Measurements from ENCODE around the gene TEX47.

TEX47 gene

GRCh38 chr7:88795553-88795952 lies at the start of gene TEX47:
TSS of gene TEX47 (minus strand) at chr7:88795737. CDS start at chr7:88794942, 795 bp downstream.
- H3K4me1 ChIP-seq = no peaks in the 10 kb centered on the region
- peak within 1 kb of the TSS in 2 of 11 experiments; percentile 3 to 20; a peak in 1 of 22 replicates for H3K4me2 ChIP-seq
- H3K4me3 ChIP-seq = no peak within 1 kb of the TSS
- H4K20me1 ChIP-seq = no peaks in the 10 kb centered on the region
- no peaks in the 10 kb centered on the region for H3K36me3 ChIP-seq
- no peaks in the 10 kb centered on the region for H3K9me3 ChIP-seq (replicated peaks in 1 of 11)
- no peak within 1 kb of the TSS for H3K9ac ChIP-seq
- H3K27ac ChIP-seq = no peak within 1 kb of the TSS
- no peaks in the 10 kb centered on the region for H3K27me3 ChIP-seq
- no peak for TF ChIP-seq Cebpa-rat (IDR thresholded peaks at IDR 0.05)

GRCh38 chr7:88845091-88845490 lies 49.6 kb upstream of the TEX47 start:
- H3K4me1 ChIP-seq = no peaks in the 10 kb centered on the region
- H3K36me3 ChIP-seq = no peaks in the 10 kb centered on the region
- no peak overlapping the region for H3K4me3 ChIP-seq
- no peak overlapping the region for H3K4me2 ChIP-seq
- H3K27ac ChIP-seq = no peak overlapping the region
- TF ChIP-seq Cebpa-rat (IDR thresholded peaks at IDR 0.05) = no peak
- H3K9me3 ChIP-seq (replicated peaks in 1 of 11) = no peaks in the 10 kb centered on the region
- H3K27me3 ChIP-seq = no peaks in the 10 kb centered on the region
- no peak overlapping the region for H3K9ac ChIP-seq
- no peaks in the 10 kb centered on the region for H4K20me1 ChIP-seq

GRCh38 chr7:88842201-88842600 lies 46.7 kb upstream of the TEX47 start:
- Histone ChIP-seq H3K4me1 (no peaks in the 10 kb centered on the region), H3K4me3 (no peak overlapping the region), H3K9me3 (replicated peaks in 1 of 11) (no peaks in the 10 kb centered on the region), H3K27ac (no peak overlapping the region), H4K20me1 (no peaks in the 10 kb centered on the region), H3K36me3 (no peaks in the 10 kb centered on the region), H3K27me3 (no peaks in the 10 kb centered on the region), H3K4me2 (no peak overlapping the region), H3K9ac (no peak overlapping the region)
- no peak for TF ChIP-seq Cebpa-rat (IDR thresholded peaks at IDR 0.05)

DNA sequence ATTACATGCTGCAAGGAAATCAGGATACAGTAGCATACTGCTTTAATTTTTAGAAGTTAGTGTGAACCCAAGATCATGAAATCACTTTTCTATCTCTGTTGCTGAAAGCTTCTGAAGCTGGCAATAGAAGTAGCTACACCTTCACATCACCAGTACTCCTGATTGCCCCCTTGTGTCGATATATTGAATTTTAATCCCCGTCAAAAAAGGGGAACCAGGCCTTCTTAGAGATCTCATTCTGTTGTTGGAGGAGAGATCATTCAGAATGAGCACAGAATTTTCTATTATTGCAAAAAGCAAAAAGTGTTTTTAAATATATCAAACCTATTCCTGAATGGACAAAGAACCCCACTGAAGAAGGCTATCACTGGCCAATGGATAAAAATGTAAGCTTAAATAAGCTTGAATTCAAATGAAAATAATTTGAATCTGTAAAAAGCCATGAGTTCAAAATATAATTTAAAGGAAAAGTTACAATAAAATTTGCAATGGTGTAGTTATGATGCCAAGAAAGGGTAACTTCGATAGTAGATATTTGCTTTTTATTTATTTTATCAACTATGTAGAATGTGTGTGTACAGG lies 39.7 kb upstream of the TEX47 start:
- no peaks in the 10 kb centered on the region for H3K27me3 ChIP-seq
- no peak overlapping the region for H3K9ac ChIP-seq
- no peaks in the 10 kb centered on the region for H3K36me3 ChIP-seq
- H3K27ac ChIP-seq = no peak overlapping the region
- H3K9me3 ChIP-seq (replicated peaks in 1 of 11) = no peaks in the 10 kb centered on the region
- no peak for TF ChIP-seq Cebpa-rat (IDR thresholded peaks at IDR 0.05)
- no peaks in the 10 kb centered on the region for H3K4me1 ChIP-seq
- no peak overlapping the region for H3K4me3 ChIP-seq
- no peak overlapping the region for H3K4me2 ChIP-seq
- no peaks in the 10 kb centered on the region for H4K20me1 ChIP-seq

GRCh38 chr7:88826222-88826621 lies 30.7 kb upstream of the TEX47 start:
- no peaks in the 10 kb centered on the region for H3K36me3 ChIP-seq
- H3K4me1 ChIP-seq = no peaks in the 10 kb centered on the region
- H3K4me2 ChIP-seq = no peak overlapping the region
- H3K27me3 ChIP-seq = no peaks in the 10 kb centered on the region
- H3K27ac ChIP-seq = no peak overlapping the region
- H3K4me3 ChIP-seq = no peak overlapping the region
- no peaks in the 10 kb centered on the region for H4K20me1 ChIP-seq
- no peak overlapping the region for H3K9ac ChIP-seq
- peaks cover 0 to 14% (median 0%) of the 10 kb centered on the region in 11 experiments; a peak in 6 of 22 replicates for H3K9me3 ChIP-seq (replicated peaks in 1 of 11)
- TF ChIP-seq Cebpa-rat (IDR thresholded peaks at IDR 0.05) = no peak

DNA sequence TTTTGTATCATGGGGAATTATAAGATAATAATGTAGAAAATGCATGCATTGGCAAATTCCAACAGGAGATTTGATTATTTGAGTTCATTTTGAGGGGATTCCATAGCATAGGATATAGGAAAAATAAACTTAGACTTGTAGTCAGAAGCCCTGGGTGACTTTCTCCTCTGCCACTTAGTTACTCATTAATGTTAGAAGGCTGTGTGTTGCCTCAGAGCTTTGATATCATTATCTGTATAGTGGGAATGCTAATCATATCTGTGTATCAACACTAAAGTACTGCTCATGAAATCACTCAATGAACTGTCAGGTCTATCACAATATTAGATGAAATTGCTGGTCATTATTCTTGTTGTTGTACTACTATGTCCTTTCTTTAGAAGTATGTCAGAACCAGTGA lies 23.0 kb upstream of the TEX47 start:
- no peak for TF ChIP-seq Cebpa-rat (IDR thresholded peaks at IDR 0.05)
- no peaks in the 10 kb centered on the region for H3K27me3 ChIP-seq
- no peaks in the 10 kb centered on the region for H3K36me3 ChIP-seq
- peaks cover 0 to 2% (median 0%) of the 10 kb centered on the region in 11 experiments; a peak in 1 of 22 replicates for H3K9me3 ChIP-seq (replicated peaks in 1 of 11)
- no peaks in the 10 kb centered on the region for H4K20me1 ChIP-seq
- no peak overlapping the region for H3K27ac ChIP-seq
- H3K4me3 ChIP-seq = no peak overlapping the region
- no peak overlapping the region for H3K4me2 ChIP-seq
- H3K9ac ChIP-seq = no peak overlapping the region
- H3K4me1 ChIP-seq = no peaks in the 10 kb centered on the region

DNA sequence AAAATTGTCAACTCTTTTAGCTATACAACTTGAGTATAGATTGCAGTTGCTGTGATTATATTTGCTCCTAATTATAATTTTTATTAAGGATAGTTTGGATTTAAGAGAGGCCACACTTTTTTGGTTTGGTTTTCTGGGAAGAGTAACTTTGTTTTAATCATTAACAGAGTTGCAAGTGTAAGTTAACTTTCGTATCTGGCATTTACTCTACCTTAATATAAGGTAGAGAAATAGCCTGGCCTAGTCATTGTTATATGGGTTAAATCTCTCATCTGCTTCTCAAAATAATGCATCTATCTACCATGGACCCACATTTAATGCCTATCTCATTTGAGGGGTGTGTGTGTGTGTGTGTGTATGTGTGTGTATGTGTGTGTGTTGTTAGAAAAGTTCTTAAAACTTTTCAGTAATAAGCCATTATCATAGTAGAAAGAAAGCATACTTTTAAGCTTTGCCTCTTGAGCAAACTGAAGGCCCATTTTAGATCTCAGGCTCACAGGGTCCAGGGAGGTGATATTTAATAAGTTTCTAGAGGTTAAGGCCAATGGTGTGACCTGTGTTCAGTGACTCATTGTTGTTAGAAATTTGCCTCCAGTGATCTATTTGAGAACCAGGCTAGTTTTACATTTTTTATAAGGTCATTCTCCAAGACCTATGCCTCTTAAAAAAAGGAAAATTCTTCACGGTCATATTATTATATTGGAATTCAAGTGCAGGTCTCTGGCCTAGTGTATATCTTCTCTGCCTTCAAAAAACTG lies 10.9 kb upstream of the TEX47 start:
- TF ChIP-seq Cebpa-rat (IDR thresholded peaks at IDR 0.05) = no peak
- Histone ChIP-seq H3K4me3 (no peak overlapping the region), H4K20me1 (no peaks in the 10 kb centered on the region), H3K27me3 (no peaks in the 10 kb centered on the region), H3K27ac (no peak overlapping the region), H3K4me2 (no peak overlapping the region), H3K9ac (no peak overlapping the region), H3K4me1 (no peaks in the 10 kb centered on the region), H3K9me3 (replicated peaks in 1 of 11) (no peaks in the 10 kb centered on the region), H3K36me3 (no peaks in the 10 kb centered on the region)

GRCh38 chr7:88801046-88801445 lies 5.5 kb upstream of the TEX47 start:
- no peak overlapping the region for H3K4me2 ChIP-seq
- H3K27me3 ChIP-seq = no peaks in the 10 kb centered on the region
- no peaks in the 10 kb centered on the region for H3K9me3 ChIP-seq (replicated peaks in 1 of 11)
- TF ChIP-seq Cebpa-rat (IDR thresholded peaks at IDR 0.05) = no peak
- no peaks in the 10 kb centered on the region for H3K36me3 ChIP-seq
- H3K4me3 ChIP-seq = no peak overlapping the region
- no peaks in the 10 kb centered on the region for H3K4me1 ChIP-seq
- H3K9ac ChIP-seq = no peak overlapping the region
- H3K27ac ChIP-seq = no peak overlapping the region
- H4K20me1 ChIP-seq = no peaks in the 10 kb centered on the region

- Histone ChIP-seq H3K9me3 (replicated peaks in 1 of 11) (no peaks in the 10 kb centered on the region), H3K4me3 (no peak overlapping the region), H3K4me2 (no peak overlapping the region), H3K27ac (no peak overlapping the region), H3K36me3 (no peaks in the 10 kb centered on the region), H3K27me3 (no peaks in the 10 kb centered on the region), H3K9ac (no peak overlapping the region), H4K20me1 (no peaks in the 10 kb centered on the region), H3K4me1 (no peaks in the 10 kb centered on the region)
- no peak for TF ChIP-seq Cebpa-rat (IDR thresholded peaks at IDR 0.05)
These were observed 3.2 kb downstream of the TEX47 start for GRCh38 chr7:88792361-88792760.

DNA sequence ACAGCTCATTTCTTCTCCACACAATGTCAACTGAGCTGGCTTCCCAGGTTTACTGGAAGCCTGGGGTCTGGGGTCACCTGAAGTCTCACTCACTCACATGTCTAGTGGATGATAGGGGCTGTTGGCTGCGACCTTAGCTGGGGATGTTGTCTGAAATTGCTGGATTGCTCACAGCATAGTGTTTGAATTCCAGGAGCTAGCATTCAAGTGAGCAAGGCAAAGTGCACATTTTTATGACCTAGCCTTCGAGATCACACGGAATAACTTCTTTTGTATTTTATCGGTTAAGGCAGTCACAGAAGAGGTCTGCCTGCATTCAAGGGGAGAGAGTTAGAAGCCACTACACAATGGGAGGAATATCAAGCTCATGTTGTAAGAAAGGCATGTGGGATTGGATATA lies 3.6 kb downstream of the TEX47 start:
- Histone ChIP-seq H3K27me3 (no peaks in the 10 kb centered on the region), H3K9me3 (replicated peaks in 1 of 11) (no peaks in the 10 kb centered on the region), H3K9ac (no peak overlapping the region), H3K4me3 (no peak overlapping the region), H3K27ac (no peak overlapping the region), H4K20me1 (no peaks in the 10 kb centered on the region), H3K4me2 (no peak overlapping the region), H3K4me1 (no peaks in the 10 kb centered on the region), H3K36me3 (no peaks in the 10 kb centered on the region)
- no peak for TF ChIP-seq Cebpa-rat (IDR thresholded peaks at IDR 0.05)

All from BLaER1 treated with 17β-estradiol and CSF1 and Interleukin-3, amounts not matched to agents 10 nM and 100 nM (cell line).